ENCODE measurements around the gene MRPL14. TPM values are rescaled to one million over a fixed set of nuclear protein-coding genes. Genes with fewer than 3 reads are reported as not detected.

MRPL14 gene
- total and polyA plus RNA-seq, 9 of the 15 experiments (the other 6 are each of a cell fraction or from before 2014, with no cell fraction given), result 126 to 424 (median 165) TPM

DNA sequence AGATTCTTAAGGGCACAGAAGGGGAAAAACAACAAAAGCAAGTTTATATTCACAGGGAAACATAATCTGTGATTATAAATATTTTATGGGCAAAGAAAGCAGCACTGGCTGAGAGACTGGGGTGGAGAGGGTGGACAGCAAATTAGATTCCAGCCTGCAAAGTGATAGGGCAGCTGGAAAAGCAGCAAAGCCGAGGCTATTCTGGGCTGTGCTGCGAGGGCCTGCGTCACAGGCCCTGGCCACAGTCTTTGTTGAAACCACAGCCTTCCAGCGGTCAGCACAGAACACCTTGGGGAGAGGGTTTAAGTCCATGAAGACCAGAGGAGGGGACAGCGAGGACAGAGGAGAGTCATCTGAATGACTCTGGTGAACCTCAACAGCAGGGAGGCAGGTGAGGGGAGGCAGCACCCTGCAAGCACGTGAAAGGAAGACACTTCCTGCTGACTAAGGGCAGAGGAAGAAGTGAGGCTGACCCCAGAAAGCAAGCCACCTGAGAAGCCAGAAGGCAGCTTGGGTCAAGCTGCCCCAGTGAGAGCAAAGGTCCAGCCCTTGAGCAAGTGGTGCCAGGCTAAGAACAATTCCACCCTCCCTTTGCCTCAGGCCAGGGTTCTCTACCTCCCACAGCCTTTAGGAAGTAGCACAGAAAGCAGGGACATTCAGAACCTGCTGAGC is 17.1 kb downstream of the MRPL14 start:
- Histone ChIP-seq H3K4me2 (ENCODE audit: insufficient read depth, low read length) (no peak overlapping the region), H3K9me3 (replicated peaks; ENCODE audit: control insufficient read depth, insufficient read depth, low read depth, low read length) (no peaks in the 10 kb centered on the region), H2AFZ (ENCODE audit: low read depth, low read length) (no peak overlapping the region), H4K20me1 (replicated peaks; ENCODE audit: control insufficient read depth, insufficient read depth, low read length) (peaks cover 4% of the 10 kb centered on the region; the same call in 1 of the 2 replicates), H3K4me1 (replicated peaks in 1 of 2; ENCODE audit: control insufficient read depth in 2 of 2, insufficient read depth in 2 of 2, low read length in 2 of 2) (peaks cover 0 to 3% of the 10 kb centered on the region in 2 experiments; a peak in 2 of 5 replicates), H3K4me3 (no peak overlapping the region), H3K79me2 (ENCODE audit: control insufficient read depth, insufficient read depth, low read length) (peaks cover 49% of the 10 kb centered on the region), H3K9ac (ENCODE audit: insufficient read depth in 1 of 2, low read depth in 2 of 2, low read length in 2 of 2) (peak overlapping the region in 1 of 2 experiments; percentile 30; a peak in 2 of 4 replicates), H3K27ac (ENCODE audit: extremely low read depth, low read depth, low read length) (no peak overlapping the region; the same call in 2 of the 3 replicates), H3K27me3 (ENCODE audit: control insufficient read depth in 2 of 2, insufficient read depth in 2 of 2, low read length in 2 of 2) (no peaks in the 10 kb centered on the region), H3K9me1 (ENCODE audit: control insufficient read depth, insufficient read depth, low read length) (no peaks in the 10 kb centered on the region), H3K36me3 (ENCODE audit: control insufficient read depth, insufficient read depth, low read length) (peaks cover 94% of the 10 kb centered on the region)
- in situ Hi-C loops (cut with MboI) (no loop called here), intact Hi-C loops (cut with micrococcal nuclease) (no loop called here)
- WGBS (ENCODE audit: insufficient coverage, low coverage, missing lambda C conversion rate), result 76% methylated on average over 6 of the region's 6 CpGs
- DNase-seq (ENCODE audit: extremely low read depth in 1 of 4, low spot score in 3 of 4), result no peak
- TF ChIP-seq HNRNPK (IDR thresholded peaks at IDR 0.05; ENCODE audit: low read depth, low read length, poor library complexity, severe bottlenecking) (no peak), GTF2E2 (tag; IDR thresholded peaks at IDR 0.05) (no peak), PRPF4 (IDR thresholded peaks at IDR 0.05; ENCODE audit: insufficient read depth, low read depth, low read length, poor library complexity, severe bottlenecking) (no peak), ZNF239 (CRISPR knock-in tag; IDR thresholded peaks at IDR 0.05) (no peak), EWSR1 (IDR thresholded peaks at IDR 0.05; ENCODE audit: borderline replicate concordance, low read depth, partially characterized antibody) (no peak), SMARCA5 (IDR thresholded peaks at IDR 0.05) (no peak), BRCA1 (IDR thresholded peaks at IDR 0.05) (no peak), BRCA1 (CRISPR knock-in tag; IDR thresholded peaks at IDR 0.05) (no peak)
- no TSS peak for BruUV-seq (replicated peaks)
- CTCF ChIA-PET (ENCODE audit: low intra/inter-chr PET ratio), result no interaction called here
- FAIRE-seq, result no peak
- POLR2A ChIA-PET, result interaction anchor here (0.7 to 2.7 kb wide), 5 partner anchors 10 to 137 kb away, joined by 3 to 14 read pairs (median 3); no protein-coding TSS in a partner anchor
- ATAC-seq, result no peak

Measured in K562 (cell line).